ENCODE data around the gene FAM3B.

FAM3B gene

GRCh38 chr21:41368735-41369104 lies 52.1 kb downstream of the FAM3B start:
- peak overlapping the region in 1 of 2 donors; percentile 47 for H3K9ac ChIP-seq (ENCODE audit: low read depth in 1 of 2, low read length in 2 of 2)
- H3K36me3 ChIP-seq (ENCODE audit: control insufficient read depth in 2 of 2, insufficient read depth in 2 of 2, low read length in 2 of 2): no peaks in the 10 kb centered on the region
- H3K27me3 ChIP-seq (ENCODE audit: control insufficient read depth in 2 of 2, insufficient read depth in 2 of 2, low read length in 2 of 2): peaks cover 0 to 3% of the 10 kb centered on the region in 2 donors
- H3K4me1 ChIP-seq (ENCODE audit: control insufficient read depth in 2 of 2, insufficient read depth in 2 of 2, low read length in 2 of 2): peaks cover 6 to 21% of the 10 kb centered on the region in 2 donors
- H3K9me3 ChIP-seq (ENCODE audit: control insufficient read depth in 2 of 2, low read length in 2 of 2): no peaks in the 10 kb centered on the region
- H3K4me3 ChIP-seq (ENCODE audit: low read length in 2 of 2): peak overlapping the region in 1 of 2 donors; percentile 60
- H3K27ac ChIP-seq (ENCODE audit: low read depth in 2 of 2, low read length in 2 of 2): peak overlapping the region; percentile 19 to 58

- H3K27me3 ChIP-seq (ENCODE audit: control insufficient read depth in 2 of 2, insufficient read depth in 2 of 2, low read length in 2 of 2): peaks cover 0 to 3% of the 10 kb centered on the region in 2 donors
- peak overlapping the region; percentile 45 to 58 for H3K27ac ChIP-seq (ENCODE audit: low read depth in 2 of 2, low read length in 2 of 2)
- peaks cover 6 to 17% of the 10 kb centered on the region in 2 donors for H3K4me1 ChIP-seq (ENCODE audit: control insufficient read depth in 2 of 2, insufficient read depth in 2 of 2, low read length in 2 of 2)
- H3K9me3 ChIP-seq (ENCODE audit: control insufficient read depth in 2 of 2, low read length in 2 of 2): no peaks in the 10 kb centered on the region
- H3K9ac ChIP-seq (ENCODE audit: low read depth in 1 of 2, low read length in 2 of 2): peak overlapping the region; percentile 47 to 53
- peak overlapping the region; percentile 37 to 64 for H3K4me3 ChIP-seq (ENCODE audit: low read length in 2 of 2)
- no peaks in the 10 kb centered on the region for H3K36me3 ChIP-seq (ENCODE audit: control insufficient read depth in 2 of 2, insufficient read depth in 2 of 2, low read length in 2 of 2)
Observed at GRCh38 chr21:41369105-41369919, 52.7 kb downstream of the FAM3B start.

DNA sequence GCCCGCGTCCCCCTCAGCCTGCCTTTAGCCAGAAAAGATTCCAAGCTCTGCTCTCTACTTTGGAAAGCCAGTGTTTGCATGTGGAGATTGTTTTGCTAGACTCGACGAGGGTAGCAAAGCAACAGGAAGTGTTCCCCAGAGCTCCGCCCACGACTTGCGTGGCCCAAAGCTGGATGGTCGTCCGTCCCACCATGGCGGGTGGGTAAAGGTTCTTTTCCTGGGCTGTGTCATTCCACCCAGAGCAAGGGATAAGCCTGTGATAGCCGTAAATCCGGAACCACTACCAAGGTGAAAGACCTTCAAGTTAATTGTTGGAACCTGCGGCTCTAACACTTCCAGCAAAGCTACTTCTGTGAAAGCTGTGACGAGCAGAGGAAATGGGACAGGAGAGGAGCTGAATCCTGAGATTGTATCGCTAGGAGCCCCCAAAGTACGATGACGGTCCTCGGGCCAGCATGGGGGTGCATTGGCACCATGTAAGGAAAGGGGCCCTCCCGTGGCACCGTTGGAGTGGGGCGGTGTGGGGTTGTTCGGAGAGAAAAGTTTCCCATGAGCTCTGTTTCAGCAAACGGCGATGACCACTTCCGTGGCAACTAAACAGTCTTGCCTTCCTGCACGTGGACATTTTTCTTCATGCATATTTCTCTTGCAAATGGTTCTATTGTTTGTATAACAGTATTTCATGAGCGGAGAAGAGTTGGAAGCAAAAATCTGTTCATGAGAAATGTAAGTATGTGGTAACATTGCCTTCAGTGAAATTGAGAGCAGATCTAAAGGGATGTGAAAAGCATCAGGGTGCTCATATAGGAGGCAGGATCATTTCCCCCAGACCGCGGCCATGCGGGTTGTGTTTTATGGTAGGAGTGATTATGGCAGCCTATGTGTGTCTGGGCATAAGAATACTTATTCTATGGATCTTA lies 53.6 kb downstream of the FAM3B start:
- Histone ChIP-seq H3K27ac (ENCODE audit: low read depth in 2 of 2, low read length in 2 of 2) (peak overlapping the region; percentile 3 to 38), H3K4me3 (ENCODE audit: low read length in 2 of 2) (peak overlapping the region; percentile 9 to 64)

GRCh38 chr21:41370840-41371684 lies 54.5 kb downstream of the FAM3B start:
- Histone ChIP-seq H3K4me1 (ENCODE audit: control insufficient read depth in 2 of 2, insufficient read depth in 2 of 2, low read length in 2 of 2) (peaks cover 6 to 17% of the 10 kb centered on the region in 2 donors), H3K36me3 (ENCODE audit: control insufficient read depth in 2 of 2, insufficient read depth in 2 of 2, low read length in 2 of 2) (no peaks in the 10 kb centered on the region), H3K27ac (ENCODE audit: low read depth in 2 of 2, low read length in 2 of 2) (no peak overlapping the region), H3K9ac (ENCODE audit: low read depth in 1 of 2, low read length in 2 of 2) (no peak overlapping the region), H3K9me3 (ENCODE audit: control insufficient read depth in 2 of 2, low read length in 2 of 2) (no peaks in the 10 kb centered on the region), H3K4me3 (ENCODE audit: low read length in 2 of 2) (peak overlapping the region in 1 of 2 donors; percentile 7), H3K27me3 (ENCODE audit: control insufficient read depth in 2 of 2, insufficient read depth in 2 of 2, low read length in 2 of 2) (peaks cover 0 to 2% of the 10 kb centered on the region in 2 donors)

More for the DNA sequence above, 53.6 kb downstream of the FAM3B start:
- H3K4me1 ChIP-seq (ENCODE audit: control insufficient read depth in 2 of 2, insufficient read depth in 2 of 2, low read length in 2 of 2): peaks cover 6 to 17% of the 10 kb centered on the region in 2 donors
- peaks cover 0 to 2% of the 10 kb centered on the region in 2 donors for H3K27me3 ChIP-seq (ENCODE audit: control insufficient read depth in 2 of 2, insufficient read depth in 2 of 2, low read length in 2 of 2)
- H3K36me3 ChIP-seq (ENCODE audit: control insufficient read depth in 2 of 2, insufficient read depth in 2 of 2, low read length in 2 of 2): no peaks in the 10 kb centered on the region
- no peaks in the 10 kb centered on the region for H3K9me3 ChIP-seq (ENCODE audit: control insufficient read depth in 2 of 2, low read length in 2 of 2)
- no peak overlapping the region for H3K9ac ChIP-seq (ENCODE audit: low read depth in 1 of 2, low read length in 2 of 2)

GRCh38 chr21:41371685-41372030 lies 55.1 kb downstream of the FAM3B start:
- Histone ChIP-seq H3K4me1 (ENCODE audit: control insufficient read depth in 2 of 2, insufficient read depth in 2 of 2, low read length in 2 of 2) (peaks cover 3 to 17% of the 10 kb centered on the region in 2 donors), H3K4me3 (ENCODE audit: low read length in 2 of 2) (no peak overlapping the region), H3K9me3 (ENCODE audit: control insufficient read depth in 2 of 2, low read length in 2 of 2) (no peaks in the 10 kb centered on the region), H3K27me3 (ENCODE audit: control insufficient read depth in 2 of 2, insufficient read depth in 2 of 2, low read length in 2 of 2) (peaks cover 0 to 2% of the 10 kb centered on the region in 2 donors), H3K36me3 (ENCODE audit: control insufficient read depth in 2 of 2, insufficient read depth in 2 of 2, low read length in 2 of 2) (no peaks in the 10 kb centered on the region), H3K9ac (ENCODE audit: low read depth in 1 of 2, low read length in 2 of 2) (no peak overlapping the region), H3K27ac (ENCODE audit: low read depth in 2 of 2, low read length in 2 of 2) (no peak overlapping the region)

- Histone ChIP-seq H3K27ac (ENCODE audit: low read depth in 2 of 2, low read length in 2 of 2) (no peak overlapping the region), H3K4me3 (ENCODE audit: low read length in 2 of 2) (no peak overlapping the region), H3K36me3 (ENCODE audit: control insufficient read depth in 2 of 2, insufficient read depth in 2 of 2, low read length in 2 of 2) (no peaks in the 10 kb centered on the region), H3K4me1 (ENCODE audit: control insufficient read depth in 2 of 2, insufficient read depth in 2 of 2, low read length in 2 of 2) (peaks cover 0 to 4% of the 10 kb centered on the region in 2 donors), H3K27me3 (ENCODE audit: control insufficient read depth in 2 of 2, insufficient read depth in 2 of 2, low read length in 2 of 2) (peaks cover 0 to 2% of the 10 kb centered on the region in 2 donors), H3K9ac (ENCODE audit: low read depth in 1 of 2, low read length in 2 of 2) (no peak overlapping the region), H3K9me3 (ENCODE audit: control insufficient read depth in 2 of 2, low read length in 2 of 2) (no peaks in the 10 kb centered on the region)
Observed at GRCh38 chr21:41373253-41373652, 56.7 kb downstream of the FAM3B start.

DNA sequence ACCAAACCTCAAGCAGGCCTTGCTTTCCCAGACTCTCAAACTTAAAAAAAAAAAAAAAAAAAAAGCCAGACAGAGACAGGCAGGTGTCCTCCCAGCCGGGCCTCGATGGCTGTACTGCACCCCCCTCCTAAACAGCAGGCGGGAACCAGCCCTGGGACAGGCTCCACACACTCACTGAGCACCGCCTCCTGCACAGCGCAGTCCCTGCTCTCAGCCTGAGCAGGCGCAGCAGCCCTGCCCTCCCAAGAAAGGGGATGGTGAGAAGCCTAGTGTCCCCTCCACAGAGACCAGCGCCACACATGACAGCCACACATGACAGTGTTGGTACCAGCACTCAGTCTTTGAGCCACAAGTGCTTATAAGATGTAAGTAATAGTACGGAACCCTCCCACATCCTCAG lies 57.2 kb downstream of the FAM3B start:
- Histone ChIP-seq H3K4me1 (ENCODE audit: control insufficient read depth in 2 of 2, insufficient read depth in 2 of 2, low read length in 2 of 2) (peaks cover 0 to 2% of the 10 kb centered on the region in 2 donors), H3K9ac (ENCODE audit: low read depth in 1 of 2, low read length in 2 of 2) (no peak overlapping the region), H3K27me3 (ENCODE audit: control insufficient read depth in 2 of 2, insufficient read depth in 2 of 2, low read length in 2 of 2) (peaks cover 0 to 2% of the 10 kb centered on the region in 2 donors), H3K4me3 (ENCODE audit: low read length in 2 of 2) (no peak overlapping the region), H3K9me3 (ENCODE audit: control insufficient read depth in 2 of 2, low read length in 2 of 2) (no peaks in the 10 kb centered on the region), H3K27ac (ENCODE audit: low read depth in 2 of 2, low read length in 2 of 2) (no peak overlapping the region), H3K36me3 (ENCODE audit: control insufficient read depth in 2 of 2, insufficient read depth in 2 of 2, low read length in 2 of 2) (no peaks in the 10 kb centered on the region)

- Histone ChIP-seq H3K27ac (ENCODE audit: low read depth in 2 of 2, low read length in 2 of 2) (no peak overlapping the region), H3K4me3 (ENCODE audit: low read length in 2 of 2) (no peak overlapping the region), H3K27me3 (ENCODE audit: control insufficient read depth in 2 of 2, insufficient read depth in 2 of 2, low read length in 2 of 2) (peaks cover 0 to 2% of the 10 kb centered on the region in 2 donors), H3K9me3 (ENCODE audit: control insufficient read depth in 2 of 2, low read length in 2 of 2) (no peaks in the 10 kb centered on the region), H3K9ac (ENCODE audit: low read depth in 1 of 2, low read length in 2 of 2) (no peak overlapping the region), H3K36me3 (ENCODE audit: control insufficient read depth in 2 of 2, insufficient read depth in 2 of 2, low read length in 2 of 2) (no peaks in the 10 kb centered on the region), H3K4me1 (ENCODE audit: control insufficient read depth in 2 of 2, insufficient read depth in 2 of 2, low read length in 2 of 2) (no peaks in the 10 kb centered on the region)
Observed at GRCh38 chr21:41374177-41374712, 57.6 kb downstream of the FAM3B start.

DNA sequence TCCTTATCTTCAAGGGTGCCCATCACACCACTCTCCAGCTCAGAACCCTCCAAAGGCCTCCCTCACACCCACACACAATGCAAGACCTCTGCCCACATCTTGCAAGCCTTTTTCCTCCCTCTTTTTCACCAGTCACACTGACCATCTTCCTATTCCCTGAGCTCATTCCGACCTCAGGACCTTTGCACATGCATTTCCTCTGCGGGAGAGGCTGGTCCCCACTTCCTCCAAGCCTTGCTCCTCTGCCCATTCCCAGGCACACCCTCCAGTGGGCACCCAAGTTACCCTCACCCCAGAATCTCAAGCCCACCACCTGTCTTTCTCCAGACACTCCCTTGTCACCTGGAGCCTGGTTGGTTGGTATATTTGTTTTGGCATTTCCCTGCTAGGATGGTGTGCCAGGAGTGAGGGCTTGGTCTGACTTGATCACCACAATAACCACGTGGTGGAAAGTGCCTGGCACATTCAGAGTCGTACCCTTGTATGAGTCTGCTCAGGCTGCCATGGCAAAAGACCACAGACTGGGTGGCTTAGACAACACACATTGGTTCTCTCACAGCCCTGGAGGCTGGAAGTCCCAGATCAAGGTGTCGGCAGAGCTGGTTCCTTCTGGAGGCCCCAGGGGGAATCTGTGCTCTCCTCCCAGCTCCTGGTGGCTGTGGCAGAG lies 58.4 kb downstream of the FAM3B start:
- Histone ChIP-seq H3K36me3 (ENCODE audit: control insufficient read depth in 2 of 2, insufficient read depth in 2 of 2, low read length in 2 of 2) (peaks cover 0 to 2% of the 10 kb centered on the region in 2 donors), H3K9ac (ENCODE audit: low read depth in 1 of 2, low read length in 2 of 2) (no peak overlapping the region), H3K27me3 (ENCODE audit: control insufficient read depth in 2 of 2, insufficient read depth in 2 of 2, low read length in 2 of 2) (no peaks in the 10 kb centered on the region), H3K4me1 (ENCODE audit: control insufficient read depth in 2 of 2, insufficient read depth in 2 of 2, low read length in 2 of 2) (no peaks in the 10 kb centered on the region), H3K9me3 (ENCODE audit: control insufficient read depth in 2 of 2, low read length in 2 of 2) (no peaks in the 10 kb centered on the region), H3K4me3 (ENCODE audit: low read length in 2 of 2) (no peak overlapping the region), H3K27ac (ENCODE audit: low read depth in 2 of 2, low read length in 2 of 2) (no peak overlapping the region)

All from mucosa of rectum (tissue), 2 donors.